NCI-H2227 (cell line): ENCODE results near the gene CFAP57.

ENCODE experiments used
- DNase-seq: peaks from one replicate; lab custom pipeline; 2025; ENCODE audit not compliant: unreplicated experiment; lab: John Stamatoyannopoulos, UW

The CFAP57 gene

GRCh38 chr1:43293896-43294760 lies 122.0 kb downstream of the CFAP57 start:
- DNase-seq = no peak

GRCh38 chr1:43294761-43295160 lies 122.6 kb downstream of the CFAP57 start:
- DNase-seq = no peak

- DNase-seq = no peak
Measured at GRCh38 chr1:43296207-43296606, 124.1 kb downstream of the CFAP57 start.

GRCh38 chr1:43298055-43298454 lies 125.9 kb downstream of the CFAP57 start:
- no peak for DNase-seq

GRCh38 chr1:43299101-43299500 lies 127.0 kb downstream of the CFAP57 start:
- DNase-seq = no peak

- no peak for DNase-seq
Measured at GRCh38 chr1:43300378-43301094, 128.4 kb downstream of the CFAP57 start, which contains the start of gene TIE1. Gene TIE1 (plus strand): TSS chr1:43300982. CDS start chr1:43301072, 90 bp downstream.

GRCh38 chr1:43302201-43302600 lies 130.1 kb downstream of the CFAP57 start:
- no peak for DNase-seq

- DNase-seq = no peak
Measured at GRCh38 chr1:43302721-43303470, 130.8 kb downstream of the CFAP57 start.

- DNase-seq = no peak
Measured at GRCh38 chr1:43303471-43304313, 131.6 kb downstream of the CFAP57 start.
